Measurements from ENCODE around the gene FGF18.

The FGF18 gene

GRCh38 chr5:171453988-171454387, 34.5 kb downstream of the FGF18 start:
- H3K4me2 ChIP-seq (ENCODE audit: low read depth, low read length, poor library complexity, severe bottlenecking): no peak overlapping the region
- H3F3A ChIP-seq (ENCODE audit: insufficient read depth): no peaks in the 10 kb centered on the region
- no peak overlapping the region for H3K27ac ChIP-seq (ENCODE audit: low read depth, low read length)
- H3K27me3 ChIP-seq (ENCODE audit: low read length): no peaks in the 10 kb centered on the region
- no peaks in the 10 kb centered on the region for H4K20me1 ChIP-seq (ENCODE audit: low read depth, low read length)
- H3K9me3 ChIP-seq (ENCODE audit: insufficient read depth, low read length): no peaks in the 10 kb centered on the region
- H3K36me3 ChIP-seq (ENCODE audit: low read length): no peaks in the 10 kb centered on the region
- no peak overlapping the region for H3K4me3 ChIP-seq (ENCODE audit: insufficient read depth, low read length, poor library complexity, severe bottlenecking)
- no peaks in the 10 kb centered on the region for H3K79me2 ChIP-seq (ENCODE audit: insufficient read depth, low read length)
- no peak for TF ChIP-seq CTCF (IDR thresholded peaks at IDR 0.05; ENCODE audit: insufficient read depth, low read length, poor library complexity, severe bottlenecking)
- TF ChIP-seq EZH2phosphoT487 (conservative IDR thresholded peaks at IDR 0.05; ENCODE audit: low read length): no peak
- H3K9ac ChIP-seq (ENCODE audit: low read length): no peak overlapping the region
- no peaks in the 10 kb centered on the region for H3K9me2 ChIP-seq (replicated peaks; ENCODE audit: insufficient read depth, low read length)
- no peak overlapping the region for H2AFZ ChIP-seq (ENCODE audit: low read depth, low read length, severe bottlenecking)

DNA sequence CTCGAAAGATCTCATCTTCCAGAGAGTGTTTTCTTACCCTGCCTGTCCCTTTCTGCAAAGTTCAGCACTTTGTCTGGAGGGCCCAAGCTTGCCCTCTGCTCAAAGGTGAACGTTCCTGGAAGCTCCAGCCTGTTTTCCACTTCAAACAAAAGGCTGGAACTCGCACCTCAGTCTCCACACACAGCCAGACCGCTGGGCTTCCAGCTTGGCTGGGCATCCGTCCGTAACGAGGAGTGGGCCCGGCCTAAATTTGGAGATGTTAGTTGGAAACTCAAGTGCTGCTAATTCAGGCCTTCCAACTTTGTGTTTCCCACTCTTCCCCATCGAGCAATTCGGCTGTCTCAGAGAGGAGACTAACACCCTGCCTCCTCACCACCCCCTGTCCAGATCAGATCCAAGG, 35.1 kb downstream of the FGF18 start:
- Histone ChIP-seq H3K27ac (ENCODE audit: low read depth, low read length) (no peak overlapping the region), H3K9ac (ENCODE audit: low read length) (no peak overlapping the region), H3K27me3 (ENCODE audit: low read length) (no peaks in the 10 kb centered on the region), H3K4me2 (ENCODE audit: low read depth, low read length, poor library complexity, severe bottlenecking) (no peak overlapping the region), H3K9me2 (replicated peaks; ENCODE audit: insufficient read depth, low read length) (no peaks in the 10 kb centered on the region), H2AFZ (ENCODE audit: low read depth, low read length, severe bottlenecking) (no peak overlapping the region), H3K36me3 (ENCODE audit: low read length) (no peaks in the 10 kb centered on the region), H4K20me1 (ENCODE audit: low read depth, low read length) (no peaks in the 10 kb centered on the region), H3K79me2 (ENCODE audit: insufficient read depth, low read length) (no peaks in the 10 kb centered on the region), H3F3A (ENCODE audit: insufficient read depth) (no peaks in the 10 kb centered on the region), H3K9me3 (ENCODE audit: insufficient read depth, low read length) (no peaks in the 10 kb centered on the region), H3K4me3 (ENCODE audit: insufficient read depth, low read length, poor library complexity, severe bottlenecking) (no peak overlapping the region)
- no peak for TF ChIP-seq EZH2phosphoT487 (conservative IDR thresholded peaks at IDR 0.05; ENCODE audit: low read length)

DNA sequence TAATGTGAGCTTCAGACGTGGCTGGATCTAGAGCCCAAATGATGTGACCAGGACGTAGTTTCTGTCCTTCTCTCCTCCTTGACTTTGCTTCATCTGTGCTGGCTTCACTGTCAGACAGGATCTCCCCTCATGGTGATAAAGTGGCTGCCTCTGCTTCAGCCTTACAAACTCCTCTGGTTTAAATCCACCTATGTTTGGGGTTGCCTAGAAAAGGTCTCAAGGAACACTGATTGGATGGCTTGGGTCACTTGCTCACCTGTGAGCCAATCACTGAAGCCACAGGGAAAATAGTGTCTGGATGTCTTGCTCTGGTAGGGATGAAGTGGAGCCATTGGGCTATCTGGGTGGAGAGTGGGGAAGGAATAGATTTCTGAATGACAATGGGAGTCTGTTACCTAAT, 36.1 kb downstream of the FGF18 start:
- H3K9ac ChIP-seq (ENCODE audit: low read length): no peak overlapping the region
- H3F3A ChIP-seq (ENCODE audit: insufficient read depth): no peaks in the 10 kb centered on the region
- no peaks in the 10 kb centered on the region for H3K79me2 ChIP-seq (ENCODE audit: insufficient read depth, low read length)
- no peak for TF ChIP-seq CTCF (IDR thresholded peaks at IDR 0.05; ENCODE audit: insufficient read depth, low read length, poor library complexity, severe bottlenecking)
- no peaks in the 10 kb centered on the region for H3K36me3 ChIP-seq (ENCODE audit: low read length)
- no peaks in the 10 kb centered on the region for H4K20me1 ChIP-seq (ENCODE audit: low read depth, low read length)
- H3K27me3 ChIP-seq (ENCODE audit: low read length): no peaks in the 10 kb centered on the region
- H3K9me2 ChIP-seq (replicated peaks; ENCODE audit: insufficient read depth, low read length): no peaks in the 10 kb centered on the region
- no peaks in the 10 kb centered on the region for H3K9me3 ChIP-seq (ENCODE audit: insufficient read depth, low read length)
- no peak overlapping the region for H3K4me2 ChIP-seq (ENCODE audit: low read depth, low read length, poor library complexity, severe bottlenecking)
- H3K27ac ChIP-seq (ENCODE audit: low read depth, low read length): no peak overlapping the region
- no peak overlapping the region for H3K4me3 ChIP-seq (ENCODE audit: insufficient read depth, low read length, poor library complexity, severe bottlenecking)
- no peak overlapping the region for H2AFZ ChIP-seq (ENCODE audit: low read depth, low read length, severe bottlenecking)

GRCh38 chr5:171457208-171457981, 37.9 kb downstream of the FGF18 start:
- no peaks in the 10 kb centered on the region for H3K9me2 ChIP-seq (replicated peaks; ENCODE audit: insufficient read depth, low read length)
- H3K4me2 ChIP-seq (ENCODE audit: low read depth, low read length, poor library complexity, severe bottlenecking): no peak overlapping the region
- no peak overlapping the region for H3K27ac ChIP-seq (ENCODE audit: low read depth, low read length)
- no peaks in the 10 kb centered on the region for H3K9me3 ChIP-seq (ENCODE audit: insufficient read depth, low read length)
- H3K9ac ChIP-seq (ENCODE audit: low read length): no peak overlapping the region
- no peaks in the 10 kb centered on the region for H4K20me1 ChIP-seq (ENCODE audit: low read depth, low read length)
- H3K79me2 ChIP-seq (ENCODE audit: insufficient read depth, low read length): no peaks in the 10 kb centered on the region
- no peak overlapping the region for H3K4me3 ChIP-seq (ENCODE audit: insufficient read depth, low read length, poor library complexity, severe bottlenecking)
- H3F3A ChIP-seq (ENCODE audit: insufficient read depth): no peaks in the 10 kb centered on the region
- no peak for TF ChIP-seq CTCF (IDR thresholded peaks at IDR 0.05; ENCODE audit: insufficient read depth, low read length, poor library complexity, severe bottlenecking)
- no peak for TF ChIP-seq EZH2phosphoT487 (conservative IDR thresholded peaks at IDR 0.05; ENCODE audit: low read length)
- no peaks in the 10 kb centered on the region for H3K27me3 ChIP-seq (ENCODE audit: low read length)
- no peak overlapping the region for H2AFZ ChIP-seq (ENCODE audit: low read depth, low read length, severe bottlenecking)
- no peaks in the 10 kb centered on the region for H3K36me3 ChIP-seq (ENCODE audit: low read length)

Measured in SU-DHL-6 (cell line).